WERI-Rb-1 (cell line): ENCODE measurements around the gene METAP2.
"Not testable (repeated sequence)": the region's sequence is repeated elsewhere in the genome, so short reads cannot be mapped to it uniquely, and the experiment has no call there.

Experiments
- DNase-seq: peaks from one replicate; pipeline ENCODE4 v3.0.0-alpha.2; 2020
- H3K27ac ChIP-seq: fragments of 250-450 bp; sonication (Bioruptor Pico); 2 replicates; pipeline ENCODE4 v1.5.1; 2020; ENCODE audit warnings: mild to moderate bottlenecking, moderate library complexity
- H3K27me3 ChIP-seq: fragments of 250-450 bp; sonication (Bioruptor Pico); 2 replicates; pipeline ENCODE4 v1.5.1; 2021; ENCODE audit warnings: mild to moderate bottlenecking, low read depth, moderate library complexity; ENCODE audit not compliant: insufficient read depth, severe bottlenecking
- H3K36me3 ChIP-seq: fragments of 250-450 bp; sonication (Bioruptor Pico); 2 replicates; pipeline ENCODE4 v1.5.1; 2020; ENCODE audit warnings: mild to moderate bottlenecking, moderate library complexity
- H3K4me3 ChIP-seq: 2 replicates; pipeline ENCODE4 v1.5.1; 2011; ENCODE audit warnings: low read depth, mild to moderate bottlenecking, control low read depth, low read length
- H3K9me3 ChIP-seq: fragments of 250-450 bp; sonication (Bioruptor Pico); 2 replicates; pipeline ENCODE4 v1.5.1; 2021; ENCODE audit warnings: mild to moderate bottlenecking, moderate library complexity; ENCODE audit not compliant: severe bottlenecking
- CTCF ChIP-seq: IDR thresholded peaks from 2 replicates; pipeline ENCODE4 v1.5.1; 2011; ENCODE audit warnings: low read depth, mild to moderate bottlenecking, control low read depth, inconsistent platforms, low read length

The METAP2 gene

GRCh38 chr12:95437565-95437964, 36.4 kb upstream of the METAP2 start:
- TF ChIP-seq CTCF: no peak
- H3K27ac ChIP-seq: no peak overlapping the region
- H3K27me3 ChIP-seq: no peaks in the 10 kb centered on the region
- no peaks in the 10 kb centered on the region for H3K36me3 ChIP-seq
- no peak for DNase-seq
- H3K9me3 ChIP-seq: no peaks in the 10 kb centered on the region
- no peak overlapping the region for H3K4me3 ChIP-seq

GRCh38 chr12:95439461-95440230, 34.3 kb upstream of the METAP2 start:
- Histone ChIP-seq H3K4me3 (no peak overlapping the region), H3K9me3 (no peaks in the 10 kb centered on the region), H3K36me3 (no peaks in the 10 kb centered on the region), H3K27me3 (no peaks in the 10 kb centered on the region), H3K27ac (no peak overlapping the region)
- no peak for TF ChIP-seq CTCF
- no peak for DNase-seq

- no peak for TF ChIP-seq CTCF
- H3K27ac ChIP-seq: no peak overlapping the region
- no peak overlapping the region for H3K4me3 ChIP-seq
- no peaks in the 10 kb centered on the region for H3K36me3 ChIP-seq
- H3K27me3 ChIP-seq: no peaks in the 10 kb centered on the region
- H3K9me3 ChIP-seq: no peaks in the 10 kb centered on the region
- no peak for DNase-seq
These were observed 33.6 kb upstream of the METAP2 start for GRCh38 chr12:95440401-95440800.

- no peaks in the 10 kb centered on the region for H3K9me3 ChIP-seq
- no peak for TF ChIP-seq CTCF
- no peak overlapping the region for H3K27ac ChIP-seq
- no peaks in the 10 kb centered on the region for H3K27me3 ChIP-seq
- no peak for DNase-seq
- H3K36me3 ChIP-seq: no peaks in the 10 kb centered on the region
- H3K4me3 ChIP-seq: no peak overlapping the region
These were observed 30.5 kb upstream of the METAP2 start for GRCh38 chr12:95443459-95443858.

GRCh38 chr12:95445099-95445498, 28.9 kb upstream of the METAP2 start:
- not testable (repeated sequence) for H3K27me3 ChIP-seq, H3K36me3 ChIP-seq, H3K27ac ChIP-seq, H3K4me3 ChIP-seq, H3K9me3 ChIP-seq, DNase-seq

- Histone ChIP-seq H3K27ac (no peak overlapping the region), H3K9me3 (no peaks in the 10 kb centered on the region), H3K27me3 (no peaks in the 10 kb centered on the region), H3K4me3 (no peak overlapping the region), H3K36me3 (no peaks in the 10 kb centered on the region)
- DNase-seq: no peak
- TF ChIP-seq CTCF: no peak
These were observed 28.0 kb upstream of the METAP2 start for GRCh38 chr12:95445884-95446505.
